Osteoblast (primary cell): ENCODE measurements around the gene SLC6A6. TPM values are rescaled to one million over a fixed set of nuclear protein-coding genes. Genes with fewer than 3 reads are reported as not detected.

Source experiments
- DNase-seq: peaks from one replicate; pipeline ENCODE4 v3.0.0; 2011; ENCODE audit warnings: low spot score, mixed read lengths; ENCODE audit not compliant: insufficient read length; ENCODE audit errors: missing footprints
- H2AFZ ChIP-seq: 2 replicates; pipeline ENCODE4 v1.6.0; 2011; ENCODE audit warnings: mild to moderate bottlenecking, low read length
- H3K27ac ChIP-seq: 2 replicates; pipeline ENCODE4 v1.5.1; 2011; ENCODE audit warnings: mild to moderate bottlenecking, low read depth, low read length, moderate library complexity
- H3K27me3 ChIP-seq: 2 replicates; pipeline ENCODE4 v1.6.0; 2012; ENCODE audit warnings: mild to moderate bottlenecking, control low read depth, inconsistent platforms, low read length, moderate library complexity; ENCODE audit not compliant: insufficient read depth
- H3K36me3 ChIP-seq: 2 replicates; pipeline ENCODE4 v1.5.1; 2011; ENCODE audit warnings: mild to moderate bottlenecking, low read length, control low read depth, moderate library complexity; ENCODE audit not compliant: insufficient read depth
- H3K4me1 ChIP-seq: 2 replicates; pipeline ENCODE4 v1.5.1; 2011; ENCODE audit warnings: mild to moderate bottlenecking, low read length, control low read depth, moderate library complexity; ENCODE audit not compliant: insufficient read depth
- H3K4me2 ChIP-seq: 2 replicates; pipeline ENCODE4 v1.6.0; 2011; ENCODE audit warnings: mild to moderate bottlenecking, low read length; ENCODE audit not compliant: insufficient read depth
- H3K4me3 ChIP-seq: fragments of 200-600 bp; sonication (generic); 3 replicates; pipeline ENCODE4 v1.5.1; 2012; ENCODE audit warnings: mild to moderate bottlenecking, low read length, inconsistent platforms; ENCODE audit not compliant: insufficient read depth
- H3K79me2 ChIP-seq: 2 replicates; pipeline ENCODE4 v1.6.0; 2012; ENCODE audit warnings: mild to moderate bottlenecking, low read length, control low read depth, inconsistent platforms; ENCODE audit not compliant: insufficient read depth
- H3K9me3 ChIP-seq: 2 replicates; pipeline ENCODE4 v1.5.1; 2011; ENCODE audit warnings: low read depth, low read length, control low read depth
- H4K20me1 ChIP-seq: 2 replicates; pipeline ENCODE4 v1.6.0; 2012; ENCODE audit warnings: mild to moderate bottlenecking, low read length, control low read depth; ENCODE audit not compliant: insufficient read depth
- total RNA-seq: library from RNA; depleted of rRNA; stranded (reverse); fragments of >200 nt; gene quantifications from 2 replicates; pipeline ENCODE4 v1.2.3, GENCODE V29; 2012
- TF ChIP-seq, protein P1 (sequence below): IDR thresholded peaks from 2 replicates; pipeline ENCODE4 v1.5.1; 2011; ENCODE audit warnings: mild to moderate bottlenecking, low read depth, low read length, moderate library complexity; ENCODE audit errors: extremely low read depth

The SLC6A6 gene
- total RNA-seq, 1 donor, result 86.5 TPM

DNA sequence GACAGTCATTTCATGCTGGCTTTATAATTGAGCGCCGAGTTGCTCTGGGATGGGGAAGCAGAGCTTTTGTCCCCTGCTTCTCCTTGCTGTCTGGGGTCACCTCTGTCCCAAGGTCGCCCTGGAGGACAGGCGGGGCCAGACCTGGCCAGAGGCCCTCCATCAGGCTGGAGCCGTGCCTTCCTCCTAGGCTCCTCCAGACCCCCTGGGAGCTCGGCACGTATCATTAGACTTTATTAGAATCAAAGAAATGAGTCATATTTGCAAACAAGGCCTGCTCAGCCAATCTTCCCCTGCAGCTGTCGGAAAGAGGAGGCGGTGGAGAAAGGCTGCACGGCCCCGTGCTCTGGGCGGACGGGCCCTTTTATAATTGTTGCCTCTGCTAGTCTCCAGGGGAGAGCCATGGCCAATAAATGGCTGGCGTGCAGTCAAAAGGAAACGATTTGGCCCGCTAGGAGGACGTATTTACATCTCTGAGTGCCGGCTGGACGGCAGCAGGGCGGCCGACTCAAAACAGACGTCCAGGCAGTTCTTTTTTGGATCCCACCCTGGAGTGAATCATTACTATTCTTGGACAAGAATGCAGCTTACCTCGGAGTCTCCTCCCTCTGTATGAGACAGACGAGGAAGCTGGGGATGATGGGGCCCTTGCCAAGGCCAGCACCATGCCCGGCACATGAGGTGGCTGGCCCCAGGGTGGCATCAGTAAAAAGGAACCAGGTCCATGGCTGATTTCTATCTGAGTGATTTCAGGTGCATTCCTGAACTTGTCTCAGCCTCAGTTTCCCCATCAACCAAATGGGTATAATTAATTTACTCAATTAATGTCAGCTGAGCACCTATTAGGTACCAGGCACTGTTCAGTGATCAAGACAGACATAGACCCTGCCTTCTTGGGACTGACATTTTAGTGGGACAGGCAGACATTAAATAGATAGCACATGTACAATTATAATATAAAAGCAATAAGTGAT is 50.6 kb downstream of the SLC6A6 start:
- Histone ChIP-seq H3K36me3 (peaks cover 76% of the 10 kb centered on the region), H2AFZ (no peak overlapping the region)

DNA sequence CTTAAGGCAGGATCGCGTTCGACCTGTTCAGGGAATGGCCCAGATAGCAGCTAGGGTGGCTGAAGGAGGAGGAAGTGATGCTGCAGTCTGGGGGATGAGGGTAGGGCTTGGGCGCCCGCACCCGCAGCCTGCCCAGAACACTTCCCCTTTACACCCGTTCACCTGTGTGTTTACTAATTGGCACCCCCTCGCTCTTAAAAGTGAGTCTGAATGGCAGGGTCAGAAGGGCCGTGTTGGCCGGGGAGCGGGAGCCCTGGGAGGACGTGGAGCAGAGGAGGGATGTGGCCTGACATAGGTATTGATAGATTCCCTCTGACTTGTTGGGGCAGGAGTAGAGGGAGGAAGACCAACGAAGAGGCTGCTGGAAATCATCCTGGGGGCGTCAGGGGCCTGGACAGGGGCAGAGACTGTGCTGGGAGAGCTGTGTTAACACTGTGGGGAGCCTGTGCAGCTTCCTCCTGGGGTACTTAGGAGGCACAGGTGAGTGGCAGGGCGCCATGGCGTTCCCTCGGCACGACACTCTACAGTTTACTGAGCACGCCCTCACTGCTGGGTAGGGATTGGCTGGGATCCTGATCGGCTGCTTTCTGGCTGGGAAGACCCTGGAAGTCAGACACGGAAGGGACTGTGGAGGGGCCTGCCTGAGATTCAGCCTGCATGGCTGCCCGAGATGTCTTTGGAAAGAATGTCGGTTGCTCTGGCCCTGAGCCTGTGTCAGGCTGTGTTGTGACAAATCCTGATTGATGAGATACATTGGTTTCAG is 51.7 kb downstream of the SLC6A6 start:
- peaks cover 5% of the 10 kb centered on the region for H4K20me1 ChIP-seq
- peaks cover 29% of the 10 kb centered on the region for H3K4me1 ChIP-seq
- peak; percentile 35 for DNase-seq
- TF ChIP-seq, protein P1, sequence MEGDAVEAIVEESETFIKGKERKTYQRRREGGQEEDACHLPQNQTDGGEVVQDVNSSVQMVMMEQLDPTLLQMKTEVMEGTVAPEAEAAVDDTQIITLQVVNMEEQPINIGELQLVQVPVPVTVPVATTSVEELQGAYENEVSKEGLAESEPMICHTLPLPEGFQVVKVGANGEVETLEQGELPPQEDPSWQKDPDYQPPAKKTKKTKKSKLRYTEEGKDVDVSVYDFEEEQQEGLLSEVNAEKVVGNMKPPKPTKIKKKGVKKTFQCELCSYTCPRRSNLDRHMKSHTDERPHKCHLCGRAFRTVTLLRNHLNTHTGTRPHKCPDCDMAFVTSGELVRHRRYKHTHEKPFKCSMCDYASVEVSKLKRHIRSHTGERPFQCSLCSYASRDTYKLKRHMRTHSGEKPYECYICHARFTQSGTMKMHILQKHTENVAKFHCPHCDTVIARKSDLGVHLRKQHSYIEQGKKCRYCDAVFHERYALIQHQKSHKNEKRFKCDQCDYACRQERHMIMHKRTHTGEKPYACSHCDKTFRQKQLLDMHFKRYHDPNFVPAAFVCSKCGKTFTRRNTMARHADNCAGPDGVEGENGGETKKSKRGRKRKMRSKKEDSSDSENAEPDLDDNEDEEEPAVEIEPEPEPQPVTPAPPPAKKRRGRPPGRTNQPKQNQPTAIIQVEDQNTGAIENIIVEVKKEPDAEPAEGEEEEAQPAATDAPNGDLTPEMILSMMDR, result no peak
- H3K4me3 ChIP-seq, result no peak overlapping the region
- peaks cover 72% of the 10 kb centered on the region for H3K36me3 ChIP-seq
- no peaks in the 10 kb centered on the region for H3K9me3 ChIP-seq
- no peak overlapping the region for H2AFZ ChIP-seq
- no peak overlapping the region for H3K4me2 ChIP-seq
- no peaks in the 10 kb centered on the region for H3K27me3 ChIP-seq
- peak overlapping the region; percentile 89 for H3K27ac ChIP-seq
- no peaks in the 10 kb centered on the region for H3K79me2 ChIP-seq

More for the DNA sequence above, 50.6 kb downstream of the SLC6A6 start:
- Histone ChIP-seq H3K27me3 (no peaks in the 10 kb centered on the region), H3K27ac (peak overlapping the region; percentile 89), H4K20me1 (peaks cover 8% of the 10 kb centered on the region), H3K9me3 (no peaks in the 10 kb centered on the region), H3K4me2 (peak overlapping the region; percentile 61), H3K79me2 (no peaks in the 10 kb centered on the region), H3K4me1 (peaks cover 20% of the 10 kb centered on the region), H3K4me3 (peak overlapping the region; percentile 42)
- DNase-seq, result peak; percentile 97
- TF ChIP-seq, protein P1, result peak; percentile 10

- Histone ChIP-seq H3K36me3 (peaks cover 74% of the 10 kb centered on the region), H3K27ac (no peak overlapping the region)
Observed at GRCh38 chr3:14454639-14455310, 52.4 kb downstream of the SLC6A6 start.

More at GRCh38 chr3:14454639-14455310, 52.4 kb downstream of the SLC6A6 start:
- peaks cover 32% of the 10 kb centered on the region for H3K4me1 ChIP-seq
- H2AFZ ChIP-seq, result no peak overlapping the region
- H3K9me3 ChIP-seq, result no peaks in the 10 kb centered on the region
- H3K4me2 ChIP-seq, result no peak overlapping the region
- H3K79me2 ChIP-seq, result no peaks in the 10 kb centered on the region
- no peak overlapping the region for H3K4me3 ChIP-seq
- no peaks in the 10 kb centered on the region for H3K27me3 ChIP-seq
- DNase-seq, result peak; percentile 22
- TF ChIP-seq, protein P1, result no peak
- H4K20me1 ChIP-seq, result peaks cover 5% of the 10 kb centered on the region
